ENCODE data around the gene ZNF18. TPM values are rescaled to one million over a fixed set of nuclear protein-coding genes. Genes with fewer than 3 reads are reported as not detected.

The ZNF18 gene
- total RNA-seq, 2 experiments from 2014 or later: 9.1 TPM

GRCh38 chr17:12037970-12038369 is 40.7 kb upstream of the ZNF18 start:
- Histone ChIP-seq H3K79me2 (ENCODE audit: insufficient read depth, low read depth, low read length) (peaks cover 12% of the 10 kb centered on the region; the same call in 1 of the 2 replicates), H4K20me1 (ENCODE audit: insufficient read depth, low read length) (peaks cover 18% of the 10 kb centered on the region), H3K9me3 (ENCODE audit: low read length) (no peaks in the 10 kb centered on the region), H3K4me1 (ENCODE audit: insufficient read depth, low read length, poor library complexity, severe bottlenecking) (no peaks in the 10 kb centered on the region), H3K36me3 (ENCODE audit: insufficient read depth, low read length) (peaks cover 7% of the 10 kb centered on the region; the same call in 1 of the 2 replicates), H3K27ac (ENCODE audit: low read depth, low read length, poor library complexity, severe bottlenecking) (no peak overlapping the region), H3K9me2 (ENCODE audit: insufficient read depth, low read length) (no peaks in the 10 kb centered on the region), H2AFZ (ENCODE audit: low read length) (no peak overlapping the region), H3K4me3 (ENCODE audit: low read depth, low read length, poor library complexity, severe bottlenecking) (no peak overlapping the region), H3K4me2 (ENCODE audit: low read length) (no peak overlapping the region)
- intact Hi-C loops (cut with micrococcal nuclease; ENCODE audit: unreplicated experiment): no loop called here
- BruUV-seq (replicated peaks): no TSS peak
- TF ChIP-seq EZH2phosphoT487 (IDR thresholded peaks at IDR 0.05; ENCODE audit: borderline replicate concordance, low read depth, low read length): no peak
- TF ChIP-seq CTCF (conservative IDR thresholded peaks at IDR 0.05; ENCODE audit: low read length): no peak
- ChIA-PET CTCF (ENCODE audit: unreplicated experiment) (interaction anchor here (1.2 kb wide), 1 partner anchor 26 kb away, joined by 3 read pairs; no protein-coding TSS in a partner anchor), POLR2A (interaction anchor here (0.8 to 1.4 kb wide), 2 partner anchors 13 to 713 kb away, joined by 3 to 5 read pairs; no protein-coding TSS in a partner anchor)
- DNase-seq (ENCODE audit: low spot score): no peak

GRCh38 chr17:12035673-12036072 is 38.4 kb upstream of the ZNF18 start:
- ChIA-PET POLR2A (no interaction called here), CTCF (ENCODE audit: unreplicated experiment) (no interaction called here)
- intact Hi-C loops (cut with micrococcal nuclease; ENCODE audit: unreplicated experiment): no loop called here
- Histone ChIP-seq H3K4me1 (ENCODE audit: insufficient read depth, low read length, poor library complexity, severe bottlenecking) (no peaks in the 10 kb centered on the region), H3K79me2 (ENCODE audit: insufficient read depth, low read depth, low read length) (peaks cover 25% of the 10 kb centered on the region; the same call in 1 of the 2 replicates), H2AFZ (ENCODE audit: low read length) (no peak overlapping the region), H3K27ac (ENCODE audit: low read depth, low read length, poor library complexity, severe bottlenecking) (no peak overlapping the region), H3K4me2 (ENCODE audit: low read length) (no peak overlapping the region), H3K36me3 (ENCODE audit: insufficient read depth, low read length) (peaks cover 7% of the 10 kb centered on the region; the same call in 1 of the 2 replicates), H4K20me1 (ENCODE audit: insufficient read depth, low read length) (peaks cover 27% of the 10 kb centered on the region), H3K4me3 (ENCODE audit: low read depth, low read length, poor library complexity, severe bottlenecking) (no peak overlapping the region), H3K9me3 (ENCODE audit: low read length) (no peaks in the 10 kb centered on the region), H3K9me2 (ENCODE audit: insufficient read depth, low read length) (no peaks in the 10 kb centered on the region)
- no peak for TF ChIP-seq EZH2phosphoT487 (IDR thresholded peaks at IDR 0.05; ENCODE audit: borderline replicate concordance, low read depth, low read length)
- no peak for TF ChIP-seq CTCF (conservative IDR thresholded peaks at IDR 0.05; ENCODE audit: low read length)
- BruUV-seq (replicated peaks): no TSS peak
- DNase-seq (ENCODE audit: low spot score): no peak

GRCh38 chr17:12034538-12034937 is 37.3 kb upstream of the ZNF18 start:
- CTCF ChIA-PET (ENCODE audit: unreplicated experiment): no interaction called here
- Histone ChIP-seq H3K4me3 (ENCODE audit: low read depth, low read length, poor library complexity, severe bottlenecking) (no peak overlapping the region), H3K9me2 (ENCODE audit: insufficient read depth, low read length) (no peaks in the 10 kb centered on the region), H3K27ac (ENCODE audit: low read depth, low read length, poor library complexity, severe bottlenecking) (no peak overlapping the region), H4K20me1 (ENCODE audit: insufficient read depth, low read length) (peaks cover 21% of the 10 kb centered on the region), H3K36me3 (ENCODE audit: insufficient read depth, low read length) (peaks cover 7% of the 10 kb centered on the region; the same call in 1 of the 2 replicates), H3K4me1 (ENCODE audit: insufficient read depth, low read length, poor library complexity, severe bottlenecking) (no peaks in the 10 kb centered on the region), H2AFZ (ENCODE audit: low read length) (no peak overlapping the region), H3K9me3 (ENCODE audit: low read length) (no peaks in the 10 kb centered on the region), H3K4me2 (ENCODE audit: low read length) (no peak overlapping the region), H3K79me2 (ENCODE audit: insufficient read depth, low read depth, low read length) (peaks cover 25% of the 10 kb centered on the region; the same call in 1 of the 2 replicates)
- POLR2A ChIA-PET: interaction anchor here (1.4 to 1.9 kb wide), 2 partner anchors 10 to 12 kb away, joined by 4 to 7 read pairs; no protein-coding TSS in a partner anchor
- DNase-seq (ENCODE audit: low spot score): no peak
- no TSS peak for BruUV-seq (replicated peaks)
- TF ChIP-seq EZH2phosphoT487 (IDR thresholded peaks at IDR 0.05; ENCODE audit: borderline replicate concordance, low read depth, low read length) (no peak), CTCF (conservative IDR thresholded peaks at IDR 0.05; ENCODE audit: low read length) (no peak)
- intact Hi-C loops (cut with micrococcal nuclease; ENCODE audit: unreplicated experiment): no loop called here
